Stimulated activated naive CD4-positive, alpha-beta T cell treated with Interleukin-2 at 50 U/mL for 16 hours (primary cell): ENCODE results near the gene CDK16.

Source experiments
- DNase-seq: peaks from one replicate; lab custom pipeline; 2025; lab: John Stamatoyannopoulos, UW

The CDK16 gene

DNA sequence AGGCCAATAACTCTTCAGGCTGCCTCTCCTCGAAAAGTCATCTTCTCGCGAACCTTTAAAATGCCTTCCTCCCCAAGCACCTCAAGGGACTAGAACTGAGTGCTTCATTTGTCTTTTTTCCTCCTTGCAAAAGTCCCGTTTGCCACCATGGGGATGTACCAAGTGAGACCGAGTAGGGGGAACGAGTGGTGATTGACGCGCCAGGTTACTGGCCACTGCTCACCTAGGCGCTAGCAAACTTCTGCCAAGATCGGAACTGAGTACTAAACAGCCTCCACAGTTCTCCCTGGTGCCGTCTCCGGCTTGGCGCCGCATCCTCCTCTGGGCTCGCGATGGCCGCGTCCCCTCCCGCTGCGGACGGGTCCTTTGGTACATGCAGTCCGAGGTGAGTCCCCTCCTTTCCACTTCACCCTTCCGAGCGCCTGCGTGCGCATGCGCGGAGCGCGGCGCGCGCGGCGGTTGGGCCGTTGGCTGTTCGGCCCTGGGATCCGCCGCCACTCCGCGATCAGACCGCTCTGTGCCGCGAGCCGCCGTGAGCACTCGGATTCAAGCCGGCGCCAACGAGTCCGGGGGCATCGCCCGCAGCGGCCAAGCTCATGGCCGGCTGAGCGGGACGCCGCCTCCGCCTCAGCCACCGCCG, at the start of gene CDK16:
CDK16 (plus strand) TSS at position 402 of the 640 bp plus-strand sequence. CDS start 4,877 bp downstream, outside the sequence.
- DNase-seq, result peak; percentile 64

DNA sequence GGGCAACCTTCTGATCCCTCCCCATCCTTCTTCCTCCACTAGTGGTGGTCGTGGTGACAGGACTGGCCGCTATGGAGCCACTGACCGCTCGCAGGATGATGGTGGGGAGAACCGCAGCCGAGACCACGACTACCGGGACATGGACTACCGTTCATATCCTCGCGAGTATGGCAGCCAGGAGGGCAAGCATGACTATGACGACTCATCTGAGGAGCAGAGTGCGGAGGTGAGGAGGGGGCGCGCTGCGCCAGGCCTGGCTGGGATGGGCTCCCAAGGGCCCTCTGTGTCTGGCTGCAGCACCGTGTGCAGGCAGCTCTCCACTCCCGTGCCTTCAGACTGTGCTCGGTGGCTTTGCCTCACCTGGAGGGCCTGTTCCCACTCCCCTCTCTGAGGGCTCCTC, 49.2 kb upstream of the CDK16 start:
- DNase-seq, result no peak

DNA sequence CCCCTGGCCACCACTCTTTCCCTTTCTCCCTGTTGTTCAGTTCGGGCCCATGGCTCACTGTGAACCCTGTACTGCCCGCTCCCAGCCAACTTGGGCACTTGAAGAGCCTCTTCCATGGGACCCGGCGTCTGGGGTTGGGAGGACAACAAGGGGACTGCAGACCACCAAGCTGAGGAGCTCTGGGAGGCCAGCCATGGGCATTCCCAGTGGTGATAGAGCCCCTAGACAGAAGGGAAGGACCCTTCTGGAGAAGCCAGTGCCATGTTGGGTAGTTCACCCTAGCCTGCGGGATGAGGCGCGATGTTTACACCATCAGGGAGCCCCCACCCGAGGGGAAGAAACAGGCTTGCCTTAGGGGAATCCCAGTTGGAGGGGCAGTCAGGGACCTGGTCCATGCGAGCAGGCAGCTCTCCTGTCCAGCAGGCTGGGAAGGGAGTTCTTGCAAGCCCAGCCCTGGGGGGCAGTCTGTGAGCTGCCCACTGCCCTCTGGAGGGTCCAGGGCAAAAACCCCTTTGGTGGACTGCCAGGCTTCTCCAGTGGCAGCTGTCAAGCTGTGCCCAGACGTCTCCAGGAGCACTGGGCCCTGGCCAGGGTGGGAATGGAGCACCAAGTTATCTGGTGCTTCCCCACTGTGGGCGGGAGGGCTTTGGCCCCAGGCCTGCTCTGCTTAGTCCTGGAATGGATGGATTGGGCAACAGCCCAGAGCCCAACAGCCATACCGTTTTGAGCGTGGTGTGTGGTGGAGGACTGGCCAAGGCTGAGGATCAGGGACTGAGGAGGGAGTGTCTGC, 48.6 kb upstream of the CDK16 start:
- no peak for DNase-seq

DNA sequence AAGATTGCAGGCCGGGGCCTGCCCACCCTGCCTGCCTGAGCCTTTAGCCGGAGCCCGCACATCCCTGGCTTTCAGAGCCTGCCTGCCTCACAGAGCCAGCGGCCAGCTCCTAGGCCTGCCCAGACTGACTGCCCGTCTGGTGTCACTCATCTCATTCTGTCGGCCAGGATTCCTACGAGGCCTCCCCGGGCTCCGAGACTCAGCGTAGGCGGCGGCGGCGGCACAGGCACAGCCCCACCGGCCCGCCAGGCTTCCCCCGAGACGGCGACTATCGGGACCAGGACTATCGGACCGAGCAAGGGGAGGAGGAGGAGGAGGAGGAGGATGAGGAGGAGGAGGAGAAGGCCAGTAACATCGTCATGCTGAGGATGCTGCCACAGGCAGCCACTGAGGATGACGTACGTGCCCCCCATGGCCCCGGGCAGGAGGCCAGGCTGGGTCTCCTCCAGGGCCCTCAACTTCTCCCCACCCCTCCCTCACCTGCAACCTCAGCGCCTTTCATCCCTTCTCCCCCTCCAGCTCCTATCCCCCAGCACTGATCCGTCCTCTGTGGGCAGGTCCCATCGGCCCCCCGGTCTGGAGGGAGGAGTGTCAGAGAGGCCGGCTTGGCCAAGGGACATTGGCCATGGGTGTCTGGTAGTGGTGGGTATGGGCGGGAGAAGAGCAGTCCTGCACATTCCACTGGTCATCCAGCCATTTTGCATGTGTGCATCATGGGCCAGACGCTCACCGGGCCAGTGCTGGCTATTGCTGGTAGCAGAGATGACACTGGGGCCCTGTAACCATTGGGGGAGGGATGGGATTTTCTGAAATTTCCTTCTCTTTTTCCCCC, 47.4 kb upstream of the CDK16 start:
- DNase-seq, result no peak

DNA sequence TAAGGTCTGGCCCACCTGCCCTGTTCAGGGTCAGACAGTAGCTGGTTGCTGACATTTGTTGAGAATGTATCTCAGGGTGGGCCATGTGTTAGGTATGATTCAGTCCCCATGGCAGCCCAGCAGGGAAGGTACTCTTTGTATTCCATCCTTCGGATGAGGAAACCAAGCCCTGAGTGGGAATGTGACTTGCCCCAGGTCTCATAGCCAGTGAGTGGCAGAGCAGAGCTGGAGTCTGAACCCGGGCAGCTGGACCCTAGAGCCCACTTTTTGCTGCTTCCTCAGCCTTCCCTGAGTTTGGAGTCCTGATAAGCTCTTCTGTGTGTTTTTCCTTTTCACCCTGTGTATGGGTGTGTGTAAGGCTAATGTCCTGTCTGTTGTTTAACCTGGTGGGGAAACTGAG, 46.5 kb upstream of the CDK16 start:
- no peak for DNase-seq

DNA sequence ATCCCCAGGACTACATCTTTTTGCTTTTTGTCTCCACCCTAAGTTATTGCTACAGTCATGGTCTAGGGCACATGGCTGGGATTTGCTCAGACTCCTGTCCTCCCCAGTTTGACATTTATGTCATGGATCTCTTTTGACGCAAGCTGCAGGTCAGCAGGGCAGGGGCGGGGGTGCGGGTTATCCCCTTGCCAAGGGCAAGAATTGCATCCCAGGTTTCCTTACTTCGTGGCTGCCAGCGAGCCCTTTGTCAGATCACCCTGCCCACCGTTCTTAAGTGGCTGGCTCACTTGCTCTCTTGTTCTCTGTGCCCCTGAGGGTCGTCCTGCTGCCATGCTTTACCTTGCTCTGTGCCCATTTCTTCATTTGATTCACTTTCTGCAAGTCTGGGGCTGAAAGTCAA, 45.9 kb upstream of the CDK16 start:
- no peak for DNase-seq

DNA sequence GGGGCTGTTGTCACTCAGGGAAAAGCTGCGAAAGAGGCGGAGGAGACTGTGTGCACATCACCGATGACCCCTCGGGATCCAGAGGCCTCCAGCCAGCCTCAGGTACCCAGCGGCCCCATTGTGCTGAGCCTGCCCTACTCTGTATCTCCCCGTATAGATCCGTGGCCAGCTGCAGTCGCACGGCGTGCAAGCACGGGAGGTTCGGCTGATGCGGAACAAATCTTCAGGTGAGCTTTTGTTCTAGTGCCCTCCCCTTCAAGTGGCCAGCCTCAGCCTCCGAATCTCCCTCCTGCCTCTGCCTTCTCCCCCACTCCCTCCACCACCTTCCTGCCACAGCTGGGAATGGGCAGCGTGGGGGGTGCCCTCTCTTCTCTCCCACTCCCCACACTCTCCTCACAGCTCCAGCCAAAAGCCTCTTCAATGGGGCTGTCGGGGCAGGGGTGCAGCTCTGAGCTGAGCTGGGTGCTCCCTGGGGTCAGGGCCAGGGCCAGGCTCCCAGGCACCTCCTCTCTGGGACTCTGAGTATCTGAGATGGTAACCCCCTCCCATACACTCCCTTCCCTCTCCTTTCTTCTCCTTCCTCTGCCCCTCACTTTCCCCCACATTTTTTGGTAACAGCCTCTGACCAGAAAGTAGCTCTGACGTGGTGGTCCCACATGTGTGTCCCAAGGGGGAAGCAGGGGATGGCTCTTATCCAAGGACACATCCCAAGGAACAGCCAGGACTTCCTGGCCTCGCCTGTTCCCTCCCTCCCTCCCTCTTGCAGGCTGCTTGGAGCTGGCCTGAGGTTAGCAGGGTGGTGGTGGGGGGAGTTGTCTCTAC, 45.3 kb upstream of the CDK16 start:
- DNase-seq, result no peak

DNA sequence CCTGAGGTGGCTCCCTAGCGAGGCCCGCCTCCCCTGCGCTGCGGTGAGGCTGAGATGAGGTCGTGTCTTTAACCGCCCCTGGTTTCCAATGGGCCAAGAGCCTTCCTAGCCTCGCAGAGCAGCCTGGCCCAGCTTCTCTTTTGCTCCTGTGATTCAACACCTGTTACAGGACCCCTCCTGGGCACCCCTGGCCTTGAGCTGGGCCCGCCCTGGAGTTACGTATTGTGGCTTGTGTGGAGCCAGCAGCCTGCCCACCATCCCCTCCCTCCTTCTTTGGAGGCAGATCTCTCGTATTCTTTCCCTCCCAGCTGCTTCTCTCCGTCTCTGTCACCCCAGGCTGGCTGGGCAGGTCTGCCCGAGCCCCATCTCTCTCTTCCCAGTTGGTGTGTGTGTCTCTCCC, 44.1 kb upstream of the CDK16 start:
- no peak for DNase-seq

DNA sequence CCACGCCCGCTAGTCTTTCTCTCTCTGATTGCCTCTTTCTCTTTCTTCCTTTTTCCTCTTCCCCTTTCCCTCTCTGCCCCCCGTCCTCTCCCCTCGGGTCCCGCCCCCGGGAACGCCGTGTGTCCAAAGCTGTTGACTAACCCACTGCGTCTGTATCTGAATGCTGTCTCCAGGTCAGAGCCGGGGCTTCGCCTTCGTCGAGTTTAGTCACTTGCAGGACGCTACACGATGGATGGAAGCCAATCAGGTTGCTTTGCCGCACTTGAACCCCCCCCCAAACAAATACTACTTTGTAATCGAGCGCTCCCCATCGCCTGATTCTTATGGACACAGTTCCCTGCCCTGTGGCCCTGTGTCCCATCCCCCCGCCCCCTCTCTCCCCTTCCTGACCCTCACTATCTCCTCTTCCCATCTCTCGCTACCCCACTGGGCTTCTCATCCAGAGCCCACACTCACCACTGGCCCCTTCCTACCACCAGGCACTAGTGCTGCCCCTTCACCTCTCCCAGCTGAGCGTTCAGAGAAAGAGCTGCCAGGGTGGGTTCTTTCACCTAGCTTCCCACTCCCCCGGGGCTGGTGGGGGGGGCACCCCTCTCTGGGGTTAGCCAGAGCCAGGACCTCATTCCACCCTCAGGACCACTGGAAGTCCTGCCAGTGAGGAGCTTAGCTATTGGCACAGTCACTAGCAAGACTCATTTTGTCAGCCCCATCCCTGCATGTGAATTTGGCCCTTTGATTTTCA, 43.5 kb upstream of the CDK16 start:
- DNase-seq, result no peak

DNA sequence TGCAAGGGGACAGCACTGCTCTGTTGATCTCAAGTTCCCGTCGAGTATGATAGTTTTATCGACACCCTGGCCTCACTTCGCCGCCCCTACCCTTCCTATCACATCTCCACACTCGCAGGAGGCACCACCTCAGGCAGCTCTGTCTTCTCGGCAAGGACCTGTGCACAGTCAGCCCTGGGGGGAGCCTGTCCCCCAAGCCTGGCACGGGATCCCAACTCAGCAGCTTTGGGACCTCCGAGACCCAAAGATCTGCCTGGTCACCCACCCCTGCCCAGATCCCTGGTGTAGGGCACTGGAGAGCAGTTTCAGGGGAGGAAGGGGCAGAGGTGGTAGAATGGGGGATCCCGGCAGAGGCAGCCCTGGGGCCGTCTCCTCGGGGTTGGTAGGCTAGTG, 42.9 kb upstream of the CDK16 start:
- no peak for DNase-seq

DNA sequence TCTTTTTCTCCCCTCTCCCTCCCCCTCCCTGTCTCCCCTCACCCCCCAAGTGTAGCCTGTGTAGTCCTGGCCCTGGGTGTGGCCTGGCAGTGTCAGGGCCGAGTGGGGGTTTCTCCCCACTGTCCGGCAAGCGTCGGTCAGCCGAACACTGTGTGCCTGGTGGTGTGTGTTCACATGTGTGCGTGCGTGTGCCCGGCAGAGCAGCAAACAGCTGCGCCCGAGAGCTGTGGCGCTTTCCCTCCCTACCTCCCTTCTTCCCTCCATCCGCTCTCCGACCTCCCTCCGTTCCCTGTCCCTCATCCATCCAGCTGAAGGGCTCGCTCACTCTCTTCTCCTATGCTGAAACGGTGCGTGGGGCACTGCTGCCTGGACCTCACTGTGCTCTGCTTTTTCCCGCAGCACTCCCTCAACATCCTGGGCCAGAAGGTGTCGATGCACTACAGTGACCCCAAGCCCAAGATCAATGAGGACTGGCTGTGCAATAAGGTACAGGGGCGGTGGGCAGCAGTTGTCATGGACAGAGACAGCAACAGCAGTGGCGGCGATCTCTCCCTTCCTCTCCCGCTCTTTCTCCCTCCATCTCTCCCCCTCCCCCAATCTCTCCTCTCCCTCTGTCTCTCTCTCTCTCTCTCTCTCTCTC, 42.3 kb upstream of the CDK16 start:
- DNase-seq, result no peak

DNA sequence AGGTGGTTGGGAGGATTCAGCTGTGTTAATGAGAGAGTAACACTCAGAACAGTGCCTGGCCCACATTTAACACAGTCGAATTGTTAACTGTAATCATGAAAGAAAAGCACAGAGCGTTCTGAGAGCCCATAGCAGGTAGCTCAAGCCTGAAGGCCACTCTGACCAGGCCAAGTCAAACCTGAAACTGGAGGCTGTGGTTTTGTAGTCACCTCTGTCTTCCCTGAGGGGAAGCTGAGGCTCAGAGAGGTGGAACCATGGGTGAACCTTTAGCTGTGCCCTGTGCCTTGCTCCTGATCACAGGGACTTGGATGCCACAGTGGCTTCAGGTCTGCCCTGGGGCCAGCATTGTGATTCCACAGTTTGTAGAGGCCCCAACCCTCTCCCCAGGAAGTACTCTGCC, 41.4 kb upstream of the CDK16 start:
- no peak for DNase-seq

DNA sequence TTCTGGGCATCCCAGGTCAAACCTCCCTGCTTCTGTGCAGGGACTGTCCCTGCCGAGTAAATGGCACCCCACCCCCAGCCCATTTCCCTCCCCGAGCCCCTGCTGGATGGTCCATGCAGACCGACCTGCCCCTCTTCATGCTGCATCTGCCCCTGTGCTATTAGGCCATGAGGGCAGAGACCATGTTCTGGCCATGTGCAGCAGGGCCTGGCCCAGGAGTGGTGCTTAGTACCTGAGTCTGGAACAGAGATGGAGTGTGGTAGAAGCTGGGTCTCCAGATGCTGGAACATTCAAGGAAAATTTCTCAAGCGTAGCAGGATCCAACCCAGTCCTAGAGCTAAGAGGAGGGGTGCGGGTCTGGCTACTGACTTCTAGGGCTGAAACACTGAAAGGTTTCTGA, 40.1 kb upstream of the CDK16 start:
- DNase-seq, result no peak

DNA sequence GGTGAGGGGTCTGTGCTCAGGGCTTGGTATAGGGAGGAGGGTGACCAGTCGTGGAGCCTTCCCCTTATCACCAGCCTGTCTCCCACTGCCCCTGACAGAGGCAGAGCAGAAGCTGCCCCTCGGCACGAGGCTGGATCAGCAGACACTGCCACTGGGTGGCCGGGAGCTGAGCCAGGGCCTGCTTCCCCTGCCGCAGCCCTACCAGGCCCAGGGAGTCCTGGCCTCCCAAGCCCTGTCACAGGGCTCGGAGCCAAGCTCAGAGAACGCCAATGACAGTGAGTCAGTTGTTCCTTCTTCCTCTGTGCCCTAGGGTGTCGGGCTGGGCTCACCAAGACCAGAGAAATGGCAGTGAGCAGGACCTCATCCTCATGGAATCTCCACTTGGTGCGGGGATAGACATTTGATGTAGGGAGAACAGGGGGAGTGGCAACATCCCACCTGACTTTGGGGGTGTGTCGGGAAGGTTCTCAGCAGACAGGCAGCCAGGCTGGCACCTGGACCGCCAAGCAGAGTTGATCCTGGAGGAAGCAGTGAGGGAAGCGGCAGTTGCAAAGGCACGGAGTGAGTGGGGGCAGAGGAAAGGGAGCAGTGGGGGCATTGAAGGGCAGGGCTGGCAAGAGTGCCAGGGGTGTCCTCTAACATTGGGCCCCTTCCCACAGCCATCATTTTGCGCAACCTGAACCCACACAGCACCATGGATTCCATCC, 39.1 kb upstream of the CDK16 start:
- no peak for DNase-seq

DNA sequence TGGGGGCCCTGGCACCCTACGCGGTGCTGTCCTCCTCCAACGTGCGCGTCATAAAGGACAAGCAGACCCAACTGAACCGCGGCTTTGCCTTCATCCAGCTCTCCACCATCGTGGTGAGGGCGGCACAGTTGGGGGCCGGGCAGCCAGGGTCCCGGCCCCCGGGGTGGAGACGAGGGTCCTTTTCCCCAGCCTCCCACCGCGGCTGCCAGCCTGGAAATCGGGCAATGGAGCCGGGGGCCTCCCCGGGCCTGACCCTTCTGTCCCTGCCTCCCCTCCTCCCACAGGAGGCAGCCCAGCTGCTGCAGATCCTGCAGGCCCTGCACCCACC, 38.6 kb upstream of the CDK16 start:
- DNase-seq, result no peak

DNA sequence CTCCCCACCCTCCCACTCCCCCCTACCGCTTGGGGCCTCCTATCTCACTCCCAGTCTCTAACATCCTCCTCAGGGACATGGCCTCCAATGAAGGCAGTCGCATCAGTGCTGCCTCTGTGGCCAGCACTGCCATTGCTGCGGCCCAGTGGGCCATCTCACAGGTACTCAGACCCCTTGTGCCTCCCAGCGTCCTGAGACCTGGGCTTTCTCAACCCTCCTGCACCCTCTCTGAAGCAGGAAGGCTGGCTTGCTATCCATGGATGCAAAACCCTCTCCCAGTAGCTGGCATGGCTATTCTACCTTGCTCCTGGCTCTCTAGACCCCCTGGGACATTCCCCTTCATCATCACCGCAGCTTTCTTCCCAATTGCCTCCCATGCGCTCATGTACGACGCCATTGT, 38.1 kb upstream of the CDK16 start:
- DNase-seq, result no peak

DNA sequence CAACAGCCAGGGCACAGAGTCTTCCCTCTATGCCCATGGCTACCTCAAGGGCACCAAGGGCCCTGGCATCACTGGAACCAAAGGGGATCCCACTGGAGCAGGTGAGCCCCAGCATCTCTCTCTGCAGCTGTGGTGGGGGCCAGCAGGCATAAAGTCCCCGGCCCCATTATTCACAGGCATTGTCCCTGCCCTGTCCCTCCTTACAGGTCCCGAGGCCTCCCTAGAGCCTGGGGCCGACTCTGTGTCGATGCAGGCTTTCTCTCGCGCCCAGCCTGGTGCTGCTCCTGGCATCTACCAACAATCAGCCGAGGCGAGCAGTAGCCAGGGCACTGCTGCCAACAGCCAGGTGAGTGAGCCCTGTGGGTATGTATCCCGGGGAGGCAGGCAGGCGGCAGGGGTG, 37.2 kb upstream of the CDK16 start:
- no peak for DNase-seq

DNA sequence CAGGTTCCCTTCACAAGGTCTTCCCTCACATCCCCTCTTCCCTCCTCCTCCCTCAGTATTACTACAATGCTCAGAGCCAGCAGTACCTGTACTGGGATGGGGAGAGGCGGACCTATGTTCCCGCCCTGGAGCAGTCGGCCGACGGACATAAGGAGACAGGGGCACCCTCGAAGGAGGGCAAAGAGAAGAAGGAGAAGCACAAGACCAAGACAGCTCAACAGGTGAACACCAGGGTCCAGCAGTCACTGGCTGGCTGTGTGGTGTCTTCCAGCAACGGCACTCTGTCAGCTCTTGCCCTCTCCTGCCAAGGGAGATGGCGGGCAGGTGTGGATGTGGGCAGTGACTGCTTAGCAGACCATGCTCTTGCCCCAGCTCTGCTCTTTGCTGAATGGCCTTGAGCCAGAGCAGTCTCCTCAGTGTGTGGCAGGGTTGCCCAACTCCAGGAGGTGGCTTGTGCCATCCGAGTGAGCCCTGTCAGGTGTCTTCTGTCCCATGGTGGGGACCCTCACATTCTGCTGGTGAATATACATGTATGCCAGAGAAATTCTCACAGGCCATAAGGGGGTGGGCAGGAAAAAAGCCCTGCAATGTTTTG, 36.3 kb upstream of the CDK16 start:
- DNase-seq, result no peak

DNA sequence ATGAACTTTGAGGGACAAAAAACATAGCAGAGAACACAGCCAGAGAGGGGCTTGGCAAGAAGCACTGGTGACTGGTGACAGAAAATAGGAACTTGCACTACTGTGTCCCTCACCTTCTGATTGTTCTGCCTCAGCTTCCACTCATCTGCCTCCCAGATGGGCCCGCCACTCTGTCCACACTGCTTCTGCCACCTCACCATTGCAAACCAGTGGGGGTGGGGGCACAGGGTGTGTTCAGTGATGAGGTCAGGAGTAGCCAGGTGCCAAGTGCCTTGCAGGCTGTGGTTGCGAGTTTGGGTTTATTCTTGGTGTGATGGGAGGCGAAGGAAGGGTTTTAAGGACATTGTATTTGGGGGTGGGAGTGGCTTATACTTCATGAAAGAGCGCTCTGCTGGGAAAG, 34.0 kb upstream of the CDK16 start:
- no peak for DNase-seq

DNA sequence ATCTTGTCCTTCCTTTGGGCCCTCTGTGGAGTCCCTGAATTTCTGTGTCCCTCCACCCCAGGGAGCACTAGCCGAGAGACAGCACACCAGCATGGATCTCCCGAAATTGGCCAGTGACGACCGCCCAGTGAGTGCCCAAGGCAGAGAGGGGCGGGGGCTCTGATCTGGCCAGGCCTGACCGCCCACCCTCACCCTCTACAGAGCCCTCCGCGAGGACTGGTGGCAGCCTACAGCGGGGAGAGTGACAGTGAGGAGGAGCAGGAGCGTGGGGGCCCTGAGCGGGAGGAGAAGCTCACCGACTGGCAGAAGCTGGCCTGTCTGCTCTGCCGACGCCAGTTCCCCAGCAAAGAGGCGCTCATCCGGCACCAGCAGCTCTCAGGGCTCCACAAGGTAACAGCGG, 33.2 kb upstream of the CDK16 start:
- no peak for DNase-seq
